Cardiac muscle cell (in vitro differentiated cells and primary cell): ENCODE measurements around the gene TIMP4. TPM values are rescaled to one million over a fixed set of nuclear protein-coding genes. Genes with fewer than 3 reads are reported as not detected.

Source experiments
- DNase-seq, 2 donors: peaks; one replicate each; pipeline versions ENCODE4 v3.0.0 to v3.0.0-alpha.2; 2010 to 2017; ENCODE audit warnings: low read depth in 1 of 2, low spot score in 1 of 2
- H3K27ac ChIP-seq: fragments of 200-600 bp; sonication (generic); 2 replicates; pipeline ENCODE4 v1.5.1; 2016
- H3K27me3 ChIP-seq: fragments of 200-600 bp; sonication (generic); 2 replicates; pipeline ENCODE4 v1.6.0; 2016; ENCODE audit warnings: control low read depth
- H3K36me3 ChIP-seq: fragments of 200-600 bp; sonication (generic); 2 replicates; pipeline ENCODE4 v1.5.1; 2016; ENCODE audit warnings: control low read depth
- H3K4me1 ChIP-seq: fragments of 200-600 bp; sonication (generic); 2 replicates; pipeline ENCODE4 v1.8.1; 2017; ENCODE audit warnings: low read depth, mild to moderate bottlenecking, mixed run types
- H3K4me3 ChIP-seq: fragments of 200-600 bp; sonication (generic); 2 replicates; pipeline ENCODE4 v1.5.1; 2016; ENCODE audit warnings: mild to moderate bottlenecking
- H3K9me3 ChIP-seq: fragments of 200-600 bp; sonication (generic); 2 replicates; pipeline ENCODE4 v1.5.1; 2017; ENCODE audit warnings: low read depth, mild to moderate bottlenecking, control low read depth
- polyA plus RNA-seq: library from polyadenylated mRNA; unstranded; fragments of >200 nt; fragmentation: Nextera tagmentation; extraction: Ambion mirVana; gene quantifications from 2 replicates; pipeline ENCODE4 v1.2.1, GENCODE V29; 2016
- total RNA-seq: library from RNA; depleted of rRNA; stranded (reverse); fragments of >200 nt; gene quantifications from 2 replicates; pipeline ENCODE4 v1.2.3, GENCODE V29; 2016
- TF ChIP-seq, protein P1 (sequence below): IDR thresholded peaks from 2 replicates; pipeline ENCODE4 v1.5.1; 2012; ENCODE audit warnings: low read depth, mild to moderate bottlenecking, low read length

Gene TIMP4
- total and polyA plus RNA-seq, 2 experiments from 2014 or later = 0.16 TPM; not detected in 1

DNA sequence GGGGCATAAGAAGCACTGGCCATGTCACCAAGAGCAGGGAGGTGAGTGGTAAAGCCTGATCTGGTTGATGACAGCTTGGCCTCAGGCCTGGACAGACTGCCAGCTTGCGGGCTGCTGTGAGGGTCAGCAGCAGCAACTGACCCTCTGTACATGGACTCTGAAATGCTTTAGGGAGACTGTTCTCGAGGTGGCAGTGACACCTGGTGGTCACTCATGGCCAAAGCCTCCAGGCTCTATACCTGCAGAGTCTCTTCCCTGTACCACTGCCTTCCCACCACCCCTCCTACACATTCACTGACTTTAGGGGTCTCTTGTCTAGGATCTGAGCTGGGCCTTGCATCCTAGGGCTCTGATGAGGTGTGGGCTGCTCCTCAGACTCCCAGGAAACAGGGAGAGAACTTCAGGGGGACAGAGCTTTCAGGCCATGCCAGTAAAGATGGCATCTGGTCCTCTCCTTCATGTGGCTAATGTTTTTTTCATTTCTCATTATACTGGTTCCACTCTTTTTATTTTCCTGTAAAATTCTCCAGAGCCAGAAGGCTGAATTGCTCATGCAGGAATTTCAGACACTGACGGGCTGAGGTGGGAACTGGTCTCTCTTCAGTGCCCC, 17.2 kb upstream of the TIMP4 start:
- Histone ChIP-seq H3K27me3 (no peaks in the 10 kb centered on the region), H3K4me1 (no peaks in the 10 kb centered on the region), H3K36me3 (no peaks in the 10 kb centered on the region), H3K9me3 (no peaks in the 10 kb centered on the region), H3K27ac (no peak overlapping the region), H3K4me3 (no peak overlapping the region)
- DNase-seq = peak; percentile 78 to 80
- TF ChIP-seq, protein P1, sequence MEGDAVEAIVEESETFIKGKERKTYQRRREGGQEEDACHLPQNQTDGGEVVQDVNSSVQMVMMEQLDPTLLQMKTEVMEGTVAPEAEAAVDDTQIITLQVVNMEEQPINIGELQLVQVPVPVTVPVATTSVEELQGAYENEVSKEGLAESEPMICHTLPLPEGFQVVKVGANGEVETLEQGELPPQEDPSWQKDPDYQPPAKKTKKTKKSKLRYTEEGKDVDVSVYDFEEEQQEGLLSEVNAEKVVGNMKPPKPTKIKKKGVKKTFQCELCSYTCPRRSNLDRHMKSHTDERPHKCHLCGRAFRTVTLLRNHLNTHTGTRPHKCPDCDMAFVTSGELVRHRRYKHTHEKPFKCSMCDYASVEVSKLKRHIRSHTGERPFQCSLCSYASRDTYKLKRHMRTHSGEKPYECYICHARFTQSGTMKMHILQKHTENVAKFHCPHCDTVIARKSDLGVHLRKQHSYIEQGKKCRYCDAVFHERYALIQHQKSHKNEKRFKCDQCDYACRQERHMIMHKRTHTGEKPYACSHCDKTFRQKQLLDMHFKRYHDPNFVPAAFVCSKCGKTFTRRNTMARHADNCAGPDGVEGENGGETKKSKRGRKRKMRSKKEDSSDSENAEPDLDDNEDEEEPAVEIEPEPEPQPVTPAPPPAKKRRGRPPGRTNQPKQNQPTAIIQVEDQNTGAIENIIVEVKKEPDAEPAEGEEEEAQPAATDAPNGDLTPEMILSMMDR = peak; percentile 91

DNA sequence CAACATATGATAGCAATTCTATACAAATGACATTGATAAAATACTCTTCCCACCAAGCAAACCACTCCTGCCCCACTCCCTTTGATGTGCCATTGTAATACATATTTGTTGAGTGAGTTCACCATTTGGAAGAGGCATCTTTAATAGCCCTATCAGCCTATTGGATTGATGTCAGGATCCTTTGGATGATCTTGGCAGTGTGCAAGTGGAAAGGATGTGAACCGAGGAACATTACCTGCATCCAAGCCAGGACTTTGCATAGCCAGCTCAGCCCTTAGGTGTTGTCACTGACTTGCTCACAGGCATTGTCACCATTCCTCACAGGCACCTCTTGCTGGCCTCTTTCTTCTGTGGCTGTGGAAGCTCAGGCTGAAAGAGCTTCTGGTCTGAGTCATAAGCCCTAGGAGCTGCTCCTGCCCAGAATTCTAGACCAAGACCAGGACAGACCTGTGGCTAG, 16.5 kb upstream of the TIMP4 start:
- no peaks in the 10 kb centered on the region for H3K36me3 ChIP-seq
- no peak overlapping the region for H3K4me3 ChIP-seq
- H3K9me3 ChIP-seq = no peaks in the 10 kb centered on the region
- DNase-seq = no peak
- H3K27me3 ChIP-seq = no peaks in the 10 kb centered on the region
- TF ChIP-seq, protein P1 = no peak
- no peaks in the 10 kb centered on the region for H3K4me1 ChIP-seq
- no peak overlapping the region for H3K27ac ChIP-seq

DNA sequence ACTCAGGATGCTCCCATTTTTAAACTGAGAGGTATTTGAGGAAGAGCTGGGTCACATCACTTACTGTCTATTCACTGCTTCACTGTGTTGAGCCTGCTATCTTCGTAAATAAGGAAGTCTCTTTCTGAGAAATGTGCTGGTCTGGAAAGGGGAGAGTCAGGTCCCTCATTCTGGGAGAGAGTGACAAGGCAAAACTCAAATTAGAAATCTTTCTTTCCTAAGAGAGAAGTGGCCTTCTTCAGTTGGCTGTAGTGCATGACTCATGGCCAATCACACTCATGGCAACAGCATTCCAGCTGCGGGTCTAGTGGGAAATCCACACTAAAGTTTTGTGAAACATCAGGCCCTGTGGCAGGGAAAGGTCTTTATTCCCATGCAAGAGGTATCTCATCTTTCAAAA, 11.5 kb upstream of the TIMP4 start:
- Histone ChIP-seq H3K27ac (no peak overlapping the region), H3K27me3 (no peaks in the 10 kb centered on the region), H3K4me1 (no peaks in the 10 kb centered on the region), H3K4me3 (no peak overlapping the region), H3K9me3 (no peaks in the 10 kb centered on the region), H3K36me3 (no peaks in the 10 kb centered on the region)
- TF ChIP-seq, protein P1 = no peak
- peak in 1 of 2 donors; percentile 55 for DNase-seq

DNA sequence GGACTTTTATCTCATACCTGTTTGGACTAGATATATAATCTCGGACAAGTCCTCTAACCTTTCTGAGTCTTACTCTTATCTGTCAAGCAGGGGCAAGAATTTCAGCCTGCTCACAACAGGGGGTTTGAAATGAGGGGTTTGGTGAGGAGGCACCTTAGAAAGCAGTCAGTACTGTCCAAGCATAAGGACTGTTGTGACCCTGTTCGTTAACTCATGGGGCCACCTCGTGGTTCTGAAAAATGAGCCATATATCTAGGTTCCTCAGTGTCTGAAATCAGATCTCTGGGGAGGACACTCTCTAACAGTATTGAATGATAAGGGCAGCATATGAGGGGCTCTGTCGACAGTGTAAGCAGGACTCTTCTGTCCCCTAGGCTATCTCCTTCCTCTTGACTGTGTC, 7.2 kb upstream of the TIMP4 start:
- H3K27me3 ChIP-seq = no peaks in the 10 kb centered on the region
- no peaks in the 10 kb centered on the region for H3K9me3 ChIP-seq
- DNase-seq = no peak
- no peaks in the 10 kb centered on the region for H3K36me3 ChIP-seq
- no peak overlapping the region for H3K4me3 ChIP-seq
- no peak overlapping the region for H3K27ac ChIP-seq
- H3K4me1 ChIP-seq = no peaks in the 10 kb centered on the region
- TF ChIP-seq, protein P1 = no peak

DNA sequence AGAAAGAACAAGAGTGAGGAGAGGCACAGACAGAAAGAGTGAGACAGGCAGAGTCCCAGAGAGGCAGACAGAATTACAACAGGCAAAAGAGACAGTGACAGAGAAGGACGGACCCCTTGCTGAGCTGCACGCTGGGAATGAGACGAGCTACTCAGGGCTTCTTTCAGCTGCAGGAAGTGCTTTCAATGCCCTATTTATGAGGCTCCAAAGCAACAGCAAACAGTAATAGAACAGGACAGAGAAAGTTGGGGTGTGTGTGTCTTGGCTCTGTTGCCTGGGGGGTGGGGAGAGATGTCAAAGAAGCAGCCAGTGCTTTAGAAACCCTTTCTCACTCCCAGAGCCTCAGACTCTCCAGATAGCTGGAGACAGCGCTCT, 502 bp upstream of the TIMP4 start:
- Histone ChIP-seq H3K4me3 (no peak overlapping the region), H3K9me3 (no peaks in the 10 kb centered on the region), H3K27ac (no peak overlapping the region), H3K27me3 (no peaks in the 10 kb centered on the region), H3K4me1 (no peaks in the 10 kb centered on the region), H3K36me3 (no peaks in the 10 kb centered on the region)
- TF ChIP-seq, protein P1 = no peak
- no peak for DNase-seq
